ENCODE results near the gene SLC13A4. TPM values are rescaled to one million over a fixed set of nuclear protein-coding genes. Genes with fewer than 3 reads are reported as not detected.
"Not testable (repeated sequence)": the region's sequence is repeated elsewhere in the genome, so short reads cannot be mapped to it uniquely, and the experiment has no call there.

SLC13A4 gene
- polyA plus RNA-seq, 1 donor, result 1.8 TPM

- no peak for DNase-seq (ENCODE audit: low read depth)
Observed at GRCh38 chr7:135665042-135665441, 62.9 kb downstream of the SLC13A4 start.

GRCh38 chr7:135664046-135664589, 63.9 kb downstream of the SLC13A4 start:
- no peak for DNase-seq (ENCODE audit: low read depth)

GRCh38 chr7:135662373-135663114, 65.4 kb downstream of the SLC13A4 start, which contains the start of gene STMP1:
TSS of gene STMP1 (plus strand) at chr7:135662514.
- peak; percentile 58 for DNase-seq (ENCODE audit: low read depth)

GRCh38 chr7:135662123-135662372, 65.9 kb downstream of the SLC13A4 start:
- DNase-seq (ENCODE audit: low read depth), result no peak

- no peak for DNase-seq (ENCODE audit: low read depth)
Observed at GRCh38 chr7:135661311-135662122, 66.5 kb downstream of the SLC13A4 start.

- DNase-seq (ENCODE audit: low read depth), result no peak
Observed at GRCh38 chr7:135659159-135659846, 68.7 kb downstream of the SLC13A4 start.

GRCh38 chr7:135658564-135658963, 69.4 kb downstream of the SLC13A4 start:
- no peak for DNase-seq (ENCODE audit: low read depth)

GRCh38 chr7:135653340-135654080, 74.5 kb downstream of the SLC13A4 start:
- DNase-seq (ENCODE audit: low read depth), result no peak

- DNase-seq (ENCODE audit: low read depth), result no peak
Observed at GRCh38 chr7:135650831-135651573, 77.0 kb downstream of the SLC13A4 start.

- DNase-seq (ENCODE audit: low read depth), result no peak
Observed at GRCh38 chr7:135648235-135648634, 79.8 kb downstream of the SLC13A4 start.

- DNase-seq (ENCODE audit: low read depth), result no peak
Observed at GRCh38 chr7:135647755-135648154, 80.2 kb downstream of the SLC13A4 start.

GRCh38 chr7:135645296-135645904, 82.6 kb downstream of the SLC13A4 start:
- no peak for DNase-seq (ENCODE audit: low read depth)

GRCh38 chr7:135644729-135645128, 83.3 kb downstream of the SLC13A4 start:
- DNase-seq (ENCODE audit: low read depth), result no peak

GRCh38 chr7:135644154-135644553, 83.8 kb downstream of the SLC13A4 start:
- DNase-seq (ENCODE audit: low read depth), result no peak

GRCh38 chr7:135639690-135640089, 88.3 kb downstream of the SLC13A4 start:
- DNase-seq (ENCODE audit: low read depth), result not testable (repeated sequence)

- DNase-seq (ENCODE audit: low read depth), result no peak
Observed at GRCh38 chr7:135634191-135634878, 93.7 kb downstream of the SLC13A4 start.

Data from forelimb muscle (tissue), 1 donor.